ENCODE measurements around the gene MAP4K2.
"Not testable (repeated sequence)": the region's sequence is repeated elsewhere in the genome, so short reads cannot be mapped to it uniquely, and the experiment has no call there.

The MAP4K2 gene

GRCh38 chr11:64803158-64803845 lies at the start of gene MAP4K2:
Gene MAP4K2, minus strand, starts transcription at chr11:64803214. Its CDS starts 65 bp downstream, at chr11:64803149.
- DNase-seq: peak; percentile 83

GRCh38 chr11:64851831-64852351 lies 48.9 kb upstream of the MAP4K2 start:
- no peak for DNase-seq

GRCh38 chr11:64850979-64851567 lies 48.1 kb upstream of the MAP4K2 start:
- peak; percentile 55 for DNase-seq

GRCh38 chr11:64849598-64850356 lies 46.8 kb upstream of the MAP4K2 start:
- no peak for DNase-seq

GRCh38 chr11:64848826-64849597 lies 46.0 kb upstream of the MAP4K2 start:
- no peak for DNase-seq

- DNase-seq: no peak
Observed at GRCh38 chr11:64848214-64848825, 45.3 kb upstream of the MAP4K2 start.

- DNase-seq: peak; percentile 90
Observed at GRCh38 chr11:64846998-64847666, 44.1 kb upstream of the MAP4K2 start.

GRCh38 chr11:64845776-64846129 lies 42.7 kb upstream of the MAP4K2 start:
- not testable (repeated sequence) for DNase-seq

GRCh38 chr11:64845129-64845775 lies 42.2 kb upstream of the MAP4K2 start:
- DNase-seq: no peak

- DNase-seq: peak; percentile 57
Observed at GRCh38 chr11:64844330-64845128, 41.5 kb upstream of the MAP4K2 start, which contains the start of gene CDC42BPG. Gene CDC42BPG, minus strand, starts transcription at chr11:64844653. Its CDS starts 84 bp downstream, at chr11:64844569.

- DNase-seq: no peak
Observed at GRCh38 chr11:64843686-64844329, 40.8 kb upstream of the MAP4K2 start.

- no peak for DNase-seq
Observed at GRCh38 chr11:64842851-64843685, 40.1 kb upstream of the MAP4K2 start.

- DNase-seq: no peak
Observed at GRCh38 chr11:64842366-64842759, 39.3 kb upstream of the MAP4K2 start.

GRCh38 chr11:64841592-64842365 lies 38.8 kb upstream of the MAP4K2 start:
- DNase-seq: no peak

GRCh38 chr11:64839887-64840782 lies 37.1 kb upstream of the MAP4K2 start:
- no peak for DNase-seq

GRCh38 chr11:64839335-64839734 lies 36.3 kb upstream of the MAP4K2 start:
- no peak for DNase-seq

All from stimulated activated CD4-positive, alpha-beta T cell treated with anti-CD3 and anti-CD28 coated beads, Interleukin-1b, Interleukin-23, amount 100 ng/mL, for 48 hours (primary cell).